Smooth muscle cell (in vitro differentiated cells): Measurements from ENCODE around the gene SULT1C4. TPM values are rescaled to one million over a fixed set of nuclear protein-coding genes. Genes with fewer than 3 reads are reported as not detected.

Source experiments
- DNase-seq: peaks from one replicate; lab custom pipeline; 2025; ENCODE audit not compliant: unreplicated experiment; lab: John Stamatoyannopoulos, UW
- H2AFZ ChIP-seq: fragments of 200-600 bp; sonication (generic); 2 replicates; pipeline ENCODE4 v1.6.0; 2016; ENCODE audit warnings: antibody characterized with exemption, low read depth, mild to moderate bottlenecking
- H3F3A ChIP-seq: fragments of 200-600 bp; sonication (generic); 2 replicates; pipeline ENCODE4 v1.6.0; 2017; ENCODE audit warnings: antibody characterized with exemption, low read depth
- H3K27ac ChIP-seq: fragments of 200-600 bp; sonication (generic); 2 replicates; pipeline ENCODE4 v1.5.1; 2016; ENCODE audit warnings: low read depth, mild to moderate bottlenecking
- H3K27me3 ChIP-seq: fragments of 200-600 bp; sonication (generic); 2 replicates; pipeline ENCODE4 v1.6.1; 2016; ENCODE audit warnings: low read depth, mild to moderate bottlenecking
- H3K36me3 ChIP-seq: fragments of 200-600 bp; sonication (generic); 2 replicates; pipeline ENCODE4 v1.5.1; 2016; ENCODE audit warnings: low read depth
- H3K4me1 ChIP-seq: fragments of 200-600 bp; sonication (generic); 2 replicates; pipeline ENCODE4 v1.5.1; 2016; ENCODE audit warnings: low read depth
- H3K4me2 ChIP-seq: fragments of 200-600 bp; sonication (generic); 2 replicates; pipeline ENCODE4 v1.6.0; 2016; ENCODE audit warnings: mild to moderate bottlenecking
- H3K4me3 ChIP-seq: fragments of 200-600 bp; sonication (generic); 2 replicates; pipeline ENCODE4 v1.5.1; 2016; ENCODE audit warnings: mild to moderate bottlenecking
- H3K79me2 ChIP-seq: fragments of 200-600 bp; sonication (generic); 2 replicates; pipeline ENCODE4 v1.6.0; 2016; ENCODE audit warnings: low read depth, mild to moderate bottlenecking
- H3K9ac ChIP-seq: fragments of 200-600 bp; sonication (generic); 2 replicates; pipeline ENCODE4 v1.6.0; 2016; ENCODE audit warnings: low read depth
- H3K9me3 ChIP-seq: fragments of 200-600 bp; sonication (generic); replicated peaks from 2 replicates; pipeline ENCODE4 v1.5.1; 2016; ENCODE audit warnings: low read depth
- H4K20me1 ChIP-seq: fragments of 200-600 bp; sonication (generic); 2 replicates; pipeline ENCODE4 v1.6.0; 2016; ENCODE audit warnings: low read depth
- CTCF ChIP-seq: fragments of 200-600 bp; sonication (generic); IDR thresholded peaks from 2 replicates; pipeline ENCODE4 v1.5.1; 2017; ENCODE audit warnings: borderline replicate concordance, mild to moderate bottlenecking, antibody characterized with exemption; ENCODE audit not compliant: insufficient read depth, poor library complexity, severe bottlenecking
- WGBS: methylation state at CpG from one replicate; pipeline ENCODE4 v1.1.7; 2016; ENCODE audit warnings: low lambda C conversion rate; 5-methylcytosine and 5-hydroxymethylcytosine counted together
- polyA plus RNA-seq: library from polyadenylated mRNA; unstranded; fragments of >200 nt; fragmentation: Nextera tagmentation; extraction: Ambion mirVana; gene quantifications from 2 replicates; pipeline ENCODE4 v1.2.1, GENCODE V29; 2016
- total RNA-seq: library from RNA; depleted of rRNA; stranded (reverse); fragments of >200 nt; gene quantifications from 2 replicates; pipeline ENCODE4 v1.2.3, GENCODE V29; 2014

Gene SULT1C4
- total and polyA plus RNA-seq, 2 experiments from 2014 or later = 4.7 to 9.2 TPM

GRCh38 chr2:108378851-108379250 is 1.1 kb downstream of the SULT1C4 start:
- H3K9me3 ChIP-seq = no peaks in the 10 kb centered on the region
- peaks cover 15% of the 10 kb centered on the region for H3K4me1 ChIP-seq
- peak overlapping the region; percentile 79 for H3K4me2 ChIP-seq
- no peak overlapping the region for H2AFZ ChIP-seq
- no peak overlapping the region for H3K9ac ChIP-seq
- H4K20me1 ChIP-seq = no peaks in the 10 kb centered on the region
- no peak overlapping the region for H3K27ac ChIP-seq
- H3K4me3 ChIP-seq = peak overlapping the region; percentile 40
- H3F3A ChIP-seq = peaks cover 5% of the 10 kb centered on the region
- H3K79me2 ChIP-seq = peaks cover 5% of the 10 kb centered on the region
- H3K27me3 ChIP-seq = no peaks in the 10 kb centered on the region
- DNase-seq = no peak
- 19% methylated on average over 2 of the region's 2 CpGs for WGBS
- no peak for TF ChIP-seq CTCF
- H3K36me3 ChIP-seq = no peaks in the 10 kb centered on the region

- H3K27me3 ChIP-seq = no peaks in the 10 kb centered on the region
- no peak overlapping the region for H3K4me2 ChIP-seq
- peaks cover 5% of the 10 kb centered on the region for H3K79me2 ChIP-seq
- no peak overlapping the region for H2AFZ ChIP-seq
- H3K9ac ChIP-seq = no peak overlapping the region
- no peak overlapping the region for H3K27ac ChIP-seq
- H3K4me1 ChIP-seq = peaks cover 15% of the 10 kb centered on the region
- peaks cover 5% of the 10 kb centered on the region for H3F3A ChIP-seq
- WGBS = 76% methylated on average over 4 of the region's 4 CpGs
- no peaks in the 10 kb centered on the region for H4K20me1 ChIP-seq
- no peak for TF ChIP-seq CTCF
- no peak overlapping the region for H3K4me3 ChIP-seq
- H3K36me3 ChIP-seq = no peaks in the 10 kb centered on the region
- H3K9me3 ChIP-seq = no peaks in the 10 kb centered on the region
- no peak for DNase-seq
Observed at GRCh38 chr2:108382196-108382595, 4.4 kb downstream of the SULT1C4 start.

- Histone ChIP-seq H3K9me3 (no peaks in the 10 kb centered on the region), H3K4me1 (peaks cover 11% of the 10 kb centered on the region), H3K27me3 (no peaks in the 10 kb centered on the region), H3F3A (peaks cover 2% of the 10 kb centered on the region), H4K20me1 (no peaks in the 10 kb centered on the region), H3K4me2 (no peak overlapping the region), H3K9ac (no peak overlapping the region), H3K27ac (no peak overlapping the region), H3K4me3 (no peak overlapping the region), H2AFZ (no peak overlapping the region), H3K79me2 (peaks cover 5% of the 10 kb centered on the region), H3K36me3 (no peaks in the 10 kb centered on the region)
- TF ChIP-seq CTCF = no peak
- WGBS = 85% methylated on average over 4 of the region's 4 CpGs
- no peak for DNase-seq
Observed at GRCh38 chr2:108383146-108383830, 5.5 kb downstream of the SULT1C4 start.
